ENCODE data around the gene ZFC3H1.

ZFC3H1 gene

DNA sequence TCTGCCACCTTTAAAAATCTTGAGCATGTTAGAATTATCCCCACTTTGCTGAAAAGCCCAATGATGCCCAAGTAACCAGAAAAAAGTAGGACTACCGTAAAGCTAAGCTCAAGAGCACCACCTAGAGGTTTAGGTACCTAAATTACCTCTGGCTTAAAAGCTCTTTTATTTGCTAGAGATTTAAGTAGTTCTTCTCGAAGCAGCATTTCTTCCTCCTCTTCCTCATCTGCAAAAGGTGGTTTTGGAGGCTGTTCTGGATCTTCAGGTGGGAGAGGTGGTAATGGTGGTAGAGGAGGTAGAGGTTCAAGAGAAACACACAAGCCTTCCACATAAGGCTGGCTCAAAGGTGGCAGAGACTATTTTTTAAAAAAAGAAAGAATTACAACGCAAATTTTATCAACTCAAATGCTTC, 26.9 kb downstream of the ZFC3H1 start:
- TF ChIP-seq, protein P1, sequence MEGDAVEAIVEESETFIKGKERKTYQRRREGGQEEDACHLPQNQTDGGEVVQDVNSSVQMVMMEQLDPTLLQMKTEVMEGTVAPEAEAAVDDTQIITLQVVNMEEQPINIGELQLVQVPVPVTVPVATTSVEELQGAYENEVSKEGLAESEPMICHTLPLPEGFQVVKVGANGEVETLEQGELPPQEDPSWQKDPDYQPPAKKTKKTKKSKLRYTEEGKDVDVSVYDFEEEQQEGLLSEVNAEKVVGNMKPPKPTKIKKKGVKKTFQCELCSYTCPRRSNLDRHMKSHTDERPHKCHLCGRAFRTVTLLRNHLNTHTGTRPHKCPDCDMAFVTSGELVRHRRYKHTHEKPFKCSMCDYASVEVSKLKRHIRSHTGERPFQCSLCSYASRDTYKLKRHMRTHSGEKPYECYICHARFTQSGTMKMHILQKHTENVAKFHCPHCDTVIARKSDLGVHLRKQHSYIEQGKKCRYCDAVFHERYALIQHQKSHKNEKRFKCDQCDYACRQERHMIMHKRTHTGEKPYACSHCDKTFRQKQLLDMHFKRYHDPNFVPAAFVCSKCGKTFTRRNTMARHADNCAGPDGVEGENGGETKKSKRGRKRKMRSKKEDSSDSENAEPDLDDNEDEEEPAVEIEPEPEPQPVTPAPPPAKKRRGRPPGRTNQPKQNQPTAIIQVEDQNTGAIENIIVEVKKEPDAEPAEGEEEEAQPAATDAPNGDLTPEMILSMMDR (IDR thresholded peaks at IDR 0.05; ENCODE audit: insufficient read depth, missing control alignments) = peak; percentile 80
- no peak for DNase-seq (ENCODE audit: insufficient read length, low spot score)
- FAIRE-seq = peak; percentile 16

GRCh38 chr12:71627438-71628002, 36.1 kb downstream of the ZFC3H1 start:
- TF ChIP-seq, protein P1 (IDR thresholded peaks at IDR 0.05; ENCODE audit: insufficient read depth, missing control alignments) = no peak
- DNase-seq (ENCODE audit: insufficient read length, low spot score) (no peak), FAIRE-seq (no peak)

GRCh38 chr12:71626768-71627167, 36.9 kb downstream of the ZFC3H1 start:
- DNase-seq (ENCODE audit: insufficient read length, low spot score) (no peak), FAIRE-seq (peak; percentile 32)
- TF ChIP-seq, protein P1 (IDR thresholded peaks at IDR 0.05; ENCODE audit: insufficient read depth, missing control alignments) = no peak

GRCh38 chr12:71626098-71626497, 37.5 kb downstream of the ZFC3H1 start:
- FAIRE-seq = no peak
- DNase-seq (ENCODE audit: insufficient read length, low spot score) = no peak
- TF ChIP-seq, protein P1 (IDR thresholded peaks at IDR 0.05; ENCODE audit: insufficient read depth, missing control alignments) = no peak

- TF ChIP-seq, protein P1 (IDR thresholded peaks at IDR 0.05; ENCODE audit: insufficient read depth, missing control alignments) = no peak
- DNase-seq (ENCODE audit: insufficient read length, low spot score) = no peak
- FAIRE-seq = no peak
These were observed 38.2 kb downstream of the ZFC3H1 start for GRCh38 chr12:71625476-71625875.

DNA sequence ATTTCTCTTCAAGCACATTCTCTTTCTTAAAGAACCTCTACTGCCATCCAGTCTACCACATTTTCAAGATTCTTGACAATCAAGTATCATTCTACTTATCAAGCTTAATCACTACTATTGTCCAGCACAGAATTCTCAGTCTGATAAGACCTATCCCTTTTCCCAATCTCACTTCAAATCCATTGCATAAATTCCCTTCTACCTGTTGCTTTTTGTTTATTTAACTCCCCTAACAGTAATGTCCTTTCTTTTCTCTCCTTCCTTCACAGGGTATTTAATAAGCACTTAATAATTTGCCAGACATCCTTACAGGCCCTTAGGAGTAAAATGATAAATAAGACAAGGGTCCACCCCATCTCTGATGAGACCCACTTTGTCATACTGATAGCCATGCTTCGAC, 41.7 kb downstream of the ZFC3H1 start:
- DNase-seq (ENCODE audit: insufficient read length, low spot score) (no peak), FAIRE-seq (no peak)
- TF ChIP-seq, protein P1 (IDR thresholded peaks at IDR 0.05; ENCODE audit: insufficient read depth, missing control alignments) = no peak

DNA sequence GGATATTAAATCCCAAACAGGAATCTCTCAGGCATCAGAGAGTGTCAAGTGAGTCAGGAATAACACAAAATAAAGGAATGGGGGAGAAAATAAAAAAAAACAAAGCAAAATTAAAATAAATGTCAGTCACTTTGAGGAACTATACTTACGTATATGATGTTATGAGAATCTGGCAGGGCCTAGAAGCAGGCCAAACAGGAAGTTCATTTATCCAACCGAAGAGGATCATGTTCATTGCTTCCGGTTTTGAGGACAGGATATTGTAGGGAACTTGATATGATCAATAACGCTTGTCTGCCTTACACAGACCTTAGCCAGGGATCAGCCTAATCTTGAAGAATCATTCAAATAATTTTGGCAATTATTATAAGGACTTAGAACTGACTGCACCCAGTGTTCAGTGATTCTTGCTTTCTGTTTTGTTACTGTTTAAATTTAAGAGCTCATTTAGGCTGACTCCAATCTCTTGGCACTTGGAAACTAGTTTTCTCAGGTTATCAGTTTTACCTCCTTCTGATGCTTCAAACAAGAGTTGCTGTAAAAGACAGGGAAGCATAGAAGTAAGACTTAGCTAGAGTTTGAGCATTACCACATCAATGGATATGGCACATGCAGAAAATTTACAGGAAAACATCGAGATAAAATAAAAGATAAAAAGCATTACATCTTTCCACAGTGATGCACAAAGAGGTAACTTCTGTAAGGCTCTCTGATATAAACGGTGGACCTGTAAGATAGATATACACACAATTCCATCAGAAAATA, 53.4 kb downstream of the ZFC3H1 start:
- DNase-seq (ENCODE audit: insufficient read length, low spot score) = no peak
- TF ChIP-seq, protein P1 (IDR thresholded peaks at IDR 0.05; ENCODE audit: insufficient read depth, missing control alignments) = no peak
- FAIRE-seq = peak; percentile 70
